Brain pericyte (primary cell): ENCODE measurements around the gene POFUT2.
A peak's percentile ranks its signal among the peaks of the same experiment; 100 is the strongest.
"Not testable (repeated sequence)": the region's sequence is repeated elsewhere in the genome, so short reads cannot be mapped to it uniquely, and the experiment has no call there.

Source experiments
- DNase-seq: peaks from one replicate; pipeline ENCODE4 v3.0.0-alpha.2; 2012; ENCODE audit warnings: low read depth, low spot score

POFUT2 gene

DNA sequence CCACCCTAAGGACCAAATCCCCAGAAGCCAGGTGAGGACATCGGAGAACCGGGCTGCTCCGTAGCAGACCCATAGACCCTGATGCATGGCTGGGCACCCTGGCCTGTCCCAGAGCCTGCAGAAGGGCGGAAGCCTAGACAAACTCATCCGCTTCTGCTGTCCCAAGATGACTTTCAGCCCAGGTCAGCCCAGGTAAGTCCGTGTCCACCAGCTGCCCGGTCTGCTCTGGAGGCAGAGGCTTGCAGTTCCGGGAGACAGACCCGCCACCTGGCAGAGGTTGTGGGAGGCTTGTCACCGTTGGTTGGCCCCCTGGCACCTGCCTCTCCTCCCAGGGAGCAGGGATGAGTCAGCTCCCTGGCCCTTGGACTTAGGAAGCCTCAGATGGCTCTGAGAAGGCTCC is 22.8 kb upstream of the POFUT2 start:
- no peak for DNase-seq

GRCh38 chr21:45309987-45310381 is 22.3 kb upstream of the POFUT2 start:
- no peak for DNase-seq

GRCh38 chr21:45309069-45309986 is 21.6 kb upstream of the POFUT2 start:
- no peak for DNase-seq

DNA sequence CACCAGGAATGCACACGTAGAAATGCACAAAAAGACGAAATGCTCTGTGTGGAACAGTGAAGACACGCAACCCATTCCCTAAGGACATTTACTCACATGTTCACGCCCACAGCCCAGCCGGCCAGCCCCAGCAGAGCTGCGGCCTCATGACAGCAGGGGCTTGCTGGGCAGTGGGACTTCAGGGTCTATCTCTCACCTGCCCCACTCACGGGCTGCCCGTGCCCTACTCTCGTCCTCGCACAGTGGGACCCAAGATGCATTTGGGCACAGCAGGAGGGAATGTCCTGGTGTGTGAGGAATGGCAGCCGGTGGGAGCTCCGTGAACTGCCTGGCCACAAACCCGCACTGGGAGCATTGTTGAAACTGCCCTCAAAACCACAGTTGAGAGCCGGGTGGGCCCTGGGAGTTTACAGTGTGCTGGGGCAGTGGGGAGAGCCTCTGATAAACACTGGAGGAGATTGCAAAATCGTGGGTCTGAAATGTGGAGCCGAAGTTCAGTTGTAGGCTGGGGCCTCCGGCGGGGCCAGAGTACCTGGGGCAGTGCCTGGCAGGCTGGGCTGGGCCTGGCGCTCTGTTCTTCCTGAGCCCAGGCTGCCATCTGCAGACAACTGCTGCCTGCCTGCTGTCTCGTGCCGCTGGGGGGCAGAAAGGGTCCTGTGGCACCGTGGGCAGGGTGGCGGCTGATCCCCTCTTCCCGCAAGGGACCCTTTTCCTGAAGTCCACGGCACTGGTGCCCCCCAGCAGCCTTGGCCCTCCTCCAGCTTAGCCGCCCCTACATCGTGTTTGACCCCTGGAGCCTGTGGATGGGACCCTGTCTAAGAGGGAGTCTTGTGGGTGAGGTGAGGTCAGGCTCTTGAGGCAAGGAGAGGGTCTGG is 20.7 kb upstream of the POFUT2 start:
- DNase-seq = peak; percentile 95

DNA sequence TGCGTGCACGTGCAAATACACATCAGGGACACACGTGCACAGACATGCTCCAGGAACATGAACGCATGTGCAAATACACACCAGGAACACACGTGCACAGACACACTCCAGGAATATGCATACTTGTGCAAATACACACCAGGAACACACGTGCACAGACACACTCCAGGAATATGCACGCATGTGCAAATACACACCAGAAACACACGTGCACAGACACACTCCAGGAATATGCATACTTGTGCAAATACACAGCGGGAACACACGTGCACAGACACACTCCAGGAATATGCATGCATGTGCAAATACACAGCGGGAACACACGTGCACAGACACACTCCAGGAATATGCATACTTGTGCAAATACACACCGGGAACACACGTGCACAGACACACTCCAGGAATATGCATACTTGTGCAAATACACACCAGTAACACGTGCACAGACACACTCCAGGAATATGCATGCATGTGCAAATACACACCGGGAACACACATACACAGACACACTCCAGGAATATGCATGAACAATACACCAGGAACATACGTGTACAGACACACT is 20.0 kb upstream of the POFUT2 start:
- DNase-seq = not testable (repeated sequence)

DNA sequence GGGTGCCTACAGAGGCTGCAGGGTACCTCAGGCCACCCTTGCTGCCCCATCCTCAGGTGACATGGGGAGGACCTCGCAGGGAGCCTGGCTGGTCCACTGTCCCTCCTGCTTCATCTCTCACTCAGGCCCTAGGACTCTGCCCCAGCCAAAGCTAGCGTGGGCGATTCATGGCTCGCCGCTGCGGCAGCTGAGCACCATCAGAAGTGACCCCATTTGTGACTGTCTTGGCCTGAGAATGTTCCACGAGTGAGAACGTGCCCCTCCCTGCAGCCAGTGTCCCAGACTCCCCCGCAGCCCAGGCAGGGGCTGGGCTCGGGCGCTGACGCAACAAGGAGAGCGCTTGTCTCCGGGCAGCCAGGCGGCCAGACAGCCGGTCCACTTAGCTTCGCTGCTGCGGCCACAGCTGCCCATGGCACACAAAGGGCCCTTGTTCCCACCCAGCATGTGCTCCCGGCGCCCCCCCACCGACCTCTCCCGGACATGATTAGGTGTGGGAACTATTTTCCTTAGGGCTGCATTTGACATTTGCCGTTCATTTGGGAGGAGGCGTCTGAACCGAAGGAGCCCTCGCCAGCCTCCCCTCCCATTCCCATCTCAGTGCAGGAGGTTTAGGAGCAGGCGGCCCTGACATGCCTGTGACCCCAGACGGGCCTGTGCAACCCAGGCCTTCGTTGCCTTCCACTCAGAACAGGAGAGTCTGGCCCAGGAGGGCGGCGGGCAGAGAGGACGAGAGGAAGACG is 19.3 kb upstream of the POFUT2 start:
- DNase-seq = peak; percentile 87

- no peak for DNase-seq
These were observed 18.7 kb upstream of the POFUT2 start for GRCh38 chr21:45306453-45306831.

DNA sequence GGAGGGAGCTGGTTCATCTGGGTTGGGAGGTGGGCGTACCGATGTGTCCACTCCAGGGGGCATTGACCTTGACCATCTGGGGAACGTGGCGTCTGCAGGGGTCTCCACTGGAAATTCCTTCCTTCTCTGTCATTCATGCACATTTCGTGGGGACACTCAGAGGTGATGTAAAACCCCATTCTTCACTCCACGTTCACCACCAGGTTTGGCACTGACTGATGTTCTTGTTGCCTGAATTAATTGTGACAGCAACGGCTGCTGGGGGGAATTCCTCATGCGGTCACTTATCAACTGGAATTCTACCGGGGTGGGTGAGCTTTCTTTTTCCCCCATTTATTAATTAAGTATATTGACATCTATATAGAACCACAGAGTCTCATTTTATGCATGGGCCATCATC is 18.1 kb upstream of the POFUT2 start:
- DNase-seq = no peak

DNA sequence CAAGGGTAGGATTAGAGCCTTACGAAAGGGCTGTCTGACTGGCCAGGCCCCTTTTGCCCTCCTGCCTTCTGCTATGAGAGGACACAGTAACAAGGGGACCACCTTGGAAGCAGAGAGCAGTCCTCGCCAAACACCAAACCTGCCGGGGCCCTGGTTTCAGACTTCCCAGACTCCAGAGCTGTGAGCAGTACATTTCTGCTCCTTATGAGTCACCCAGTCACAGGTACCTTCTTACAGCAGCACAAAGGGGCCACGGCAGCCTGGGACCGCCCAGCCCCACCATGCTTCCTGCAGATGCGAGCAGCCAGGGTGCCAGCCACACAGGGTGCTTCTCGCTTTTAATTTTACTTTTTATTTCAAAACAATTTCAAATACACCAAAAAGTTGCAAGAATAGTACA is 17.2 kb upstream of the POFUT2 start:
- DNase-seq = no peak

DNA sequence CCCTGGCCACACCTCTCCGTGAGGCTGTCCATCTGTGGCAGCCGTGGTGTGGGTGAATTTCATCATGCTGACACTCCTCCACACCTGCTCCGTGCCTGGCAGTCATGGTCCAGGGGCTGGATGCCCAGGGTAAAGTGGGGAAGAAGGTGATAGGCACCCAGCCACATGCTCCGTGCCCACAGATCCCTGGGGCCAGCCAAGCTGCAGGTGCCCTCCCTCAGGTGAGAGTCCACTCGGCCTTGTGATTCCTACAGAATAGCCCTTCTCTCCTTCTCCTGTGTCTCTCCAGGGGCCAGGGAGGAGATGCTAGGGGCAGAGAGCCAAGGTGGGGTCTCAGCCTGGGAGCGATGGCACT is 16.8 kb upstream of the POFUT2 start:
- no peak for DNase-seq

GRCh38 chr21:45303751-45304475 is 16.2 kb upstream of the POFUT2 start:
- DNase-seq = no peak

DNA sequence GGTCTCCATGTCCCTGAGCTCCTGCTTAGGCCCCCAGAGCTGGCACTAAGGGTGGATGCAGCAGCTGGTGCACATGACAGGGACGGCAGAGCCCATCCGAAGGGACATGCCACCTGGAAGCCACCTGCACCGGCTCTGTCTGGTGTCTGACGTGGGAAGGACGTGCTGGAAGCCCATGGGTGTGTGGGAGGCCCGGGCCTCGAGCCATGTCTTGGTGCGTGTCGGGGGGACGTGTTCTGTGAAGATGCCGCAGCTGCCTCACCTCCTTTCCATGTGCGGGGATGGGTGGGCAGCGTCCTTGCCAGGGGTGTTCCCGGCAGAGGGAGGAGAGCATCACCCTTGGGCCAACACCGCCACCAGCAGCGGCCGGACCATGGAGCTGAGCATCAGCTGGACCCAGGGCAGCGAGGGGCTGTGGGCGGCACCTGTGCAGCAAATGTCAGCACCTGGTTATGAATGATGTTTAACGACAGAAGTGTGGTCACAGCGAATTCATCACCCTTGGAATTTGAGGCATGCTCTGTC is 15.5 kb upstream of the POFUT2 start:
- no peak for DNase-seq

- DNase-seq = peak; percentile 97
These were observed 14.7 kb upstream of the POFUT2 start for GRCh38 chr21:45302082-45303061.

DNA sequence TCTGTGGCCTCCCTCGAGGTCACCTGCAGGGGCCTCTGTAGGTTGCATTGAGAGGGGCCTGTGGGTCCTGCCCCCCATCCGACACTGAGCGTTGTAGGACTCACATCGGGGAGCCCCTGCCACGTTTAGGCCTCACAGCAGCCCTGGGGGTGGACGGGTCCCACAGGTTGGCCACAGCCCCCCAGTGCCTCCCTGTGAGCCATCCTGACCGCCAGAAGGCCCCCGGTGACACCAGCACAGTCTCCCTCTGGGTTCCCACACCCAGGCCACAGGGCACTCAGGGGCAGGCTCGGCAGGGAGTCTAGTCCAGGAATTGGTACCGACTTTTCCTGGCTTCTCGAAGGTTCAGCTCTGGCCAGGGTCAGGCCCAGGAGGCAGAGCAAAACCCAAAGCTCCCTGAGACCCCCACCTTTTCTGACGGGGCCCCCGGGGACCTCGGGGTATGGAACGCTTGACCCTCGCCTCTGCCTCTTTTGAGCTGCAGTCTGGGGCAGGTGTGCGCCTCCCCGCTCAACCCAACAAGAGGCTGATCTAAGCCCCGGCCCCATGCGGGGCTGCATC is 13.9 kb upstream of the POFUT2 start:
- DNase-seq = no peak

- DNase-seq = no peak
These were observed 13.3 kb upstream of the POFUT2 start for GRCh38 chr21:45300786-45301520.

- DNase-seq = no peak
These were observed 12.4 kb upstream of the POFUT2 start for GRCh38 chr21:45299864-45300785.
